Gastrocnemius medialis (tissue), 4 donors: ENCODE data around the gene SUCLG2.

Source experiments
- CTCF ChIP-seq, 5 experiments: fragments of 450-650 bp in 3 of 5; fragments of 200-600 bp in 2 of 5; sonication (generic) in 2 of 5; IDR thresholded peaks in 4 of 5; conservative IDR thresholded peaks in 1 of 5; 1 replicate in 4 of 5; 2 replicates in 1 of 5; pipeline ENCODE4 v1.5.1; 2016 to 2019; ENCODE audit warnings: antibody characterized with exemption in 5 of 5, mild to moderate bottlenecking in 3 of 5, moderate library complexity in 3 of 5
- POLR2A ChIP-seq, 2 donors: fragments of 450-650 bp; IDR thresholded peaks; one replicate each; pipeline ENCODE4 v1.6.1; 2017; ENCODE audit warnings: antibody characterized with exemption in 2 of 2, mild to moderate bottlenecking in 2 of 2, moderate library complexity in 2 of 2

GRCh38 chr3:67346081-67346480, 308.3 kb downstream of the SUCLG2 start:
- no peak for TF ChIP-seq CTCF (IDR thresholded peaks at IDR 0.05 in 4 of 5, conservative IDR thresholded peaks at IDR 0.05 in 1 of 5)
- no peak for TF ChIP-seq POLR2A (IDR thresholded peaks at IDR 0.05)
